Measurements from ENCODE around the gene BRWD1. TPM values are rescaled to one million over a fixed set of nuclear protein-coding genes. Genes with fewer than 3 reads are reported as not detected.
A peak's percentile ranks its signal among the peaks of the same experiment; 100 is the strongest.

BRWD1 gene
- total and polyA plus RNA-seq, 2 donors (not counting 1 experiment from before 2014, with no cell fraction given), result 17.1 to 48.9 TPM

DNA sequence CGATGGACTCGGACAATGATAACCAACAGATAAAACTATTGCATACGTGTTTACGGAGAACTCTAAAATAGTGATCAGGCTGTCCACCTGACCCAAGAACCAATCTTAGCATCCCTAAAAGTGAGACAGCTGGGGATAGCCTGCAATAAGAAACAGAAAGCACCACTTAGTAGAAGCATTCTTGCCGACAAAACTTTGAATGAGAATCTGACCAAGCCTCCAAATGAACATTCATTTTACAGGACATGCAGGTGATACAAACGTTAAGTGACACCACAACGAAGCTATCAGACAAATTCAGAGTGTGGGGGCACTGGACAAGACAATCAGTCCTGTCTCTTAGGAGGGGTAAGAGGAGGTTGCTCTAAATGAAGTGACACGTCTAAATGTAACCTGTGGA, 131.4 kb downstream of the BRWD1 start:
- Histone ChIP-seq H3K4me1 (ENCODE audit: control insufficient read depth, extremely low read depth, insufficient read depth, low read length) (peaks cover 3% of the 10 kb centered on the region), H3K9me3 (ENCODE audit: control insufficient read depth, insufficient read depth, low read depth, low read length) (no peaks in the 10 kb centered on the region), H3K4me2 (ENCODE audit: extremely low read depth, insufficient read depth, low read length) (peak overlapping the region; percentile 67), H3K4me3 (replicated peaks in 1 of 4; ENCODE audit: control extremely low read depth in 1 of 4, insufficient read depth in 1 of 4, low read depth in 3 of 4, low read length in 4 of 4) (peak overlapping the region; percentile 76 to 92 (median 80)), H3K27me3 (ENCODE audit: control insufficient read depth, insufficient read depth, low read length) (no peaks in the 10 kb centered on the region), H3K27ac (ENCODE audit: insufficient read depth, low read length) (peak overlapping the region; percentile 82), H4K20me1 (ENCODE audit: control insufficient read depth, extremely low read depth, insufficient read depth, low read length) (no peaks in the 10 kb centered on the region), H2AFZ (ENCODE audit: low read length) (no peak overlapping the region), H3K36me3 (ENCODE audit: control insufficient read depth, insufficient read depth, low read length) (no peaks in the 10 kb centered on the region), H3K9ac (ENCODE audit: insufficient read depth, low read length) (peak overlapping the region; percentile 97), H3K79me2 (ENCODE audit: control insufficient read depth, insufficient read depth, low read length) (peaks cover 19% of the 10 kb centered on the region)
- TF ChIP-seq, protein P1, sequence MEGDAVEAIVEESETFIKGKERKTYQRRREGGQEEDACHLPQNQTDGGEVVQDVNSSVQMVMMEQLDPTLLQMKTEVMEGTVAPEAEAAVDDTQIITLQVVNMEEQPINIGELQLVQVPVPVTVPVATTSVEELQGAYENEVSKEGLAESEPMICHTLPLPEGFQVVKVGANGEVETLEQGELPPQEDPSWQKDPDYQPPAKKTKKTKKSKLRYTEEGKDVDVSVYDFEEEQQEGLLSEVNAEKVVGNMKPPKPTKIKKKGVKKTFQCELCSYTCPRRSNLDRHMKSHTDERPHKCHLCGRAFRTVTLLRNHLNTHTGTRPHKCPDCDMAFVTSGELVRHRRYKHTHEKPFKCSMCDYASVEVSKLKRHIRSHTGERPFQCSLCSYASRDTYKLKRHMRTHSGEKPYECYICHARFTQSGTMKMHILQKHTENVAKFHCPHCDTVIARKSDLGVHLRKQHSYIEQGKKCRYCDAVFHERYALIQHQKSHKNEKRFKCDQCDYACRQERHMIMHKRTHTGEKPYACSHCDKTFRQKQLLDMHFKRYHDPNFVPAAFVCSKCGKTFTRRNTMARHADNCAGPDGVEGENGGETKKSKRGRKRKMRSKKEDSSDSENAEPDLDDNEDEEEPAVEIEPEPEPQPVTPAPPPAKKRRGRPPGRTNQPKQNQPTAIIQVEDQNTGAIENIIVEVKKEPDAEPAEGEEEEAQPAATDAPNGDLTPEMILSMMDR (conservative IDR thresholded peaks at IDR 0.05 in 1 of 2, IDR thresholded peaks at IDR 0.05 in 1 of 2; ENCODE audit: low read depth in 1 of 2, low read length in 2 of 2), result no peak
- TF ChIP-seq EZH2 (IDR thresholded peaks at IDR 0.05; ENCODE audit: low read length, missing control alignments), result no peak
- DNase-seq (ENCODE audit: low read depth in 2 of 2), result no peak

DNA sequence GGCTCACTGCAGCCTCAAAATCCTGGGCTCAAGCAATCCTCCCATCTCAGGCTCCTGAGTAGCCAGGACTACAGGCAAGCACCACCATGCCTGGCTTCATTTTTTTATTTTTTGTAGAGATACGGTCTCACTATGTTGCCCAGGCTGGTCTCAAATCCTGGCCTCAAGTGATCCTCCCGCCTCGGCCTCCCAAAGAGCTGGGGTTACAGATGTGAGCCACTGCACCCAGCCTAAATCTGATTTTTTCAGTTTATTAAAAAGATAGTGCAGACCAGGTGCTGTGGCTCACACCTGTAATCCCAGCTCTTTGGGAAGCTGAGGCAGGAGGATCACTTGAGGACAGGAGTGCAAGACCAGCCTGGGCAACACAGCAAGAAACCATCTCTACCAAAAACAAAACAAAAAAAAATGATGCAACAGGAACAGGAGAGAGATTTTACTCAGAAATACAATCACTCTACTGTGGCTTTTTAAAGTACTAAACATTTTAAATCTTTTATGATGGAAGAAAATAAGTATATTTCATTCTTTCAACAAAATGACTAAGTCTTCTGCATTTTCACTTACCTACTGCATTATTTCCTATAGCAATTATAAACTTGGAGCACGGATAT, 132.1 kb downstream of the BRWD1 start:
- Histone ChIP-seq H2AFZ (ENCODE audit: low read length) (no peak overlapping the region), H3K36me3 (ENCODE audit: control insufficient read depth, insufficient read depth, low read length) (no peaks in the 10 kb centered on the region), H3K9me3 (ENCODE audit: control insufficient read depth, insufficient read depth, low read depth, low read length) (no peaks in the 10 kb centered on the region), H4K20me1 (ENCODE audit: control insufficient read depth, extremely low read depth, insufficient read depth, low read length) (no peaks in the 10 kb centered on the region), H3K4me2 (ENCODE audit: extremely low read depth, insufficient read depth, low read length) (no peak overlapping the region), H3K4me1 (ENCODE audit: control insufficient read depth, extremely low read depth, insufficient read depth, low read length) (peaks cover 3% of the 10 kb centered on the region), H3K9ac (ENCODE audit: insufficient read depth, low read length) (no peak overlapping the region), H3K27me3 (ENCODE audit: control insufficient read depth, insufficient read depth, low read length) (no peaks in the 10 kb centered on the region), H3K79me2 (ENCODE audit: control insufficient read depth, insufficient read depth, low read length) (peaks cover 19% of the 10 kb centered on the region), H3K4me3 (replicated peaks in 1 of 4; ENCODE audit: control extremely low read depth in 1 of 4, insufficient read depth in 1 of 4, low read depth in 3 of 4, low read length in 4 of 4) (peak overlapping the region in 2 of 4 experiments; percentile 83 to 92), H3K27ac (ENCODE audit: insufficient read depth, low read length) (no peak overlapping the region)
- TF ChIP-seq EZH2 (IDR thresholded peaks at IDR 0.05; ENCODE audit: low read length, missing control alignments), result no peak
- TF ChIP-seq, protein P1 (conservative IDR thresholded peaks at IDR 0.05 in 1 of 2, IDR thresholded peaks at IDR 0.05 in 1 of 2; ENCODE audit: low read depth in 1 of 2, low read length in 2 of 2), result no peak
- DNase-seq (ENCODE audit: low read depth in 2 of 2), result no peak

DNA sequence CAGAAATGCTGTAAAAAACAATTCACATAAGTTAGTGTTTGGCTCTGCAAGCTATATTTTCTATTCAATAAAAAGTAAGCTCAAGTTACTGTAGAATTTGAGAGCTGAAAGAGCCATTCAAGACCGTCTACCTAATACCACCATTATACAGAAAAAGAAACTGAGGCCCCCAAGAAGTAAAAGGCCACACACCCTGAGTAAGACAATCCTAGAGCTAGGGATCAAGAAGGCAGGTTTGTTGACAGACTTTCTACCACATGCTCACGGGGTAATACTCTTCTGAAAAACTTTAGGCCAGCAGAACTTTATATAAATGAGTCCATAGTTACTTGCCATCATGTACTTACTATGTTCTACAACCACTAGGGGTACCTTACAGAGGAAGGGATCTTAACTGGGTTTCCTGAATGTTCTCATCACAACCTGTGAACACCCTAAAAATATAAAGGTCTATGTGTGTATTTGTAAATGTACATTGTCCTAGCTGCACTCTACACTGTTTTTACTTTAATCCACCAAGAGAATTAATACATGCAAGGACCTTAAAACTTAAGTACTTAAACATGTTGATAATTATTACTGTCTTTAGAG, 132.9 kb downstream of the BRWD1 start:
- Histone ChIP-seq H3K27me3 (ENCODE audit: control insufficient read depth, insufficient read depth, low read length) (no peaks in the 10 kb centered on the region), H3K27ac (ENCODE audit: insufficient read depth, low read length) (no peak overlapping the region), H3K9ac (ENCODE audit: insufficient read depth, low read length) (no peak overlapping the region), H3K9me3 (ENCODE audit: control insufficient read depth, insufficient read depth, low read depth, low read length) (no peaks in the 10 kb centered on the region), H3K4me1 (ENCODE audit: control insufficient read depth, extremely low read depth, insufficient read depth, low read length) (peaks cover 3% of the 10 kb centered on the region), H3K36me3 (ENCODE audit: control insufficient read depth, insufficient read depth, low read length) (no peaks in the 10 kb centered on the region), H3K4me2 (ENCODE audit: extremely low read depth, insufficient read depth, low read length) (no peak overlapping the region), H4K20me1 (ENCODE audit: control insufficient read depth, extremely low read depth, insufficient read depth, low read length) (no peaks in the 10 kb centered on the region), H3K4me3 (replicated peaks in 1 of 4; ENCODE audit: control extremely low read depth in 1 of 4, insufficient read depth in 1 of 4, low read depth in 3 of 4, low read length in 4 of 4) (no peak overlapping the region), H2AFZ (ENCODE audit: low read length) (no peak overlapping the region), H3K79me2 (ENCODE audit: control insufficient read depth, insufficient read depth, low read length) (peaks cover 19% of the 10 kb centered on the region)
- no peak for TF ChIP-seq EZH2 (IDR thresholded peaks at IDR 0.05; ENCODE audit: low read length, missing control alignments)
- TF ChIP-seq, protein P1 (conservative IDR thresholded peaks at IDR 0.05 in 1 of 2, IDR thresholded peaks at IDR 0.05 in 1 of 2; ENCODE audit: low read depth in 1 of 2, low read length in 2 of 2), result peak in 1 of 2 donors; percentile 29
- no peak for DNase-seq (ENCODE audit: low read depth in 2 of 2)

All from fibroblast of lung (primary cell).